ENCODE results near the gene NDEL1.

Gene NDEL1

GRCh38 chr17:8469964-8470363, 34.3 kb downstream of the NDEL1 start:
- DNase-seq (ENCODE audit: extremely low read depth, low read depth): no peak
- no peak for TF ChIP-seq CTCF (IDR thresholded peaks at IDR 0.05; ENCODE audit: low read depth, low read length)

- no peak for TF ChIP-seq CTCF (IDR thresholded peaks at IDR 0.05; ENCODE audit: low read depth, low read length)
- DNase-seq (ENCODE audit: extremely low read depth, low read depth): no peak
Observed at GRCh38 chr17:8470447-8471047, 34.9 kb downstream of the NDEL1 start.

GRCh38 chr17:8472663-8473062, 37.0 kb downstream of the NDEL1 start:
- DNase-seq (ENCODE audit: extremely low read depth, low read depth): no peak
- no peak for TF ChIP-seq CTCF (IDR thresholded peaks at IDR 0.05; ENCODE audit: low read depth, low read length)

- DNase-seq (ENCODE audit: extremely low read depth, low read depth): no peak
- TF ChIP-seq CTCF (IDR thresholded peaks at IDR 0.05; ENCODE audit: low read depth, low read length): no peak
Observed at GRCh38 chr17:8473451-8474192, 37.9 kb downstream of the NDEL1 start.

- no peak for DNase-seq (ENCODE audit: extremely low read depth, low read depth)
- TF ChIP-seq CTCF (IDR thresholded peaks at IDR 0.05; ENCODE audit: low read depth, low read length): no peak
Observed at GRCh38 chr17:8474826-8475225, 39.1 kb downstream of the NDEL1 start.

- no peak for TF ChIP-seq CTCF (IDR thresholded peaks at IDR 0.05; ENCODE audit: low read depth, low read length)
- DNase-seq (ENCODE audit: extremely low read depth, low read depth): no peak
Observed at GRCh38 chr17:8475227-8475626, 39.5 kb downstream of the NDEL1 start.

GRCh38 chr17:8475781-8476180, 40.1 kb downstream of the NDEL1 start:
- TF ChIP-seq CTCF (IDR thresholded peaks at IDR 0.05; ENCODE audit: low read depth, low read length): no peak

More at GRCh38 chr17:8475781-8476180, 40.1 kb downstream of the NDEL1 start:
- DNase-seq (ENCODE audit: extremely low read depth, low read depth): no peak

Data from AG09319 (cell line).